Breast epithelium (tissue), 3 donors: ENCODE data around the gene FKBP14.

Experiments used
- CTCF ChIP-seq, 3 donors: fragments of 450-650 bp; IDR thresholded peaks; one replicate each; pipeline ENCODE4 v1.5.1; 2016 to 2017; ENCODE audit warnings: antibody characterized with exemption in 3 of 3, mild to moderate bottlenecking in 3 of 3, moderate library complexity in 3 of 3
- POLR2A ChIP-seq: fragments of 450-650 bp; IDR thresholded peaks from one replicate; pipeline ENCODE4 v1.6.1; 2016; ENCODE audit warnings: antibody characterized with exemption, mild to moderate bottlenecking, moderate library complexity
- POLR2AphosphoS5 ChIP-seq, 3 donors: sonication (generic); formaldehyde crosslinking; IDR thresholded peaks; one replicate each; pipeline ENCODE4 v1.6.1; 2017; ENCODE audit warnings: antibody characterized with exemption in 3 of 3

GRCh38 chr7:29976673-29977415, 49.7 kb downstream of the FKBP14 start:
- TF ChIP-seq CTCF (IDR thresholded peaks at IDR 0.05) (no peak), POLR2A (no peak), POLR2AphosphoS5 (IDR thresholded peaks at IDR 0.05) (no peak)
